Iris pigment epithelial cell (primary cell): ENCODE measurements around the gene SMYD3.
A peak's percentile ranks its signal among the peaks of the same experiment; 100 is the strongest.
"Not testable (repeated sequence)": the region's sequence is repeated elsewhere in the genome, so short reads cannot be mapped to it uniquely, and the experiment has no call there.

Experiments used
- DNase-seq: peaks from one replicate; pipeline ENCODE4 v3.0.0-alpha.2; 2011; ENCODE audit warnings: low read depth

Gene SMYD3

GRCh38 chr1:245953876-245954660 lies 553.0 kb downstream of the SMYD3 start:
- peak; percentile 32 for DNase-seq

GRCh38 chr1:245952383-245953026 lies 554.6 kb downstream of the SMYD3 start:
- no peak for DNase-seq

GRCh38 chr1:245948786-245949185 lies 558.3 kb downstream of the SMYD3 start:
- no peak for DNase-seq

- DNase-seq: no peak
Observed at GRCh38 chr1:245946905-245947304, 560.2 kb downstream of the SMYD3 start.

GRCh38 chr1:245945136-245945535 lies 561.9 kb downstream of the SMYD3 start:
- not testable (repeated sequence) for DNase-seq

- DNase-seq: no peak
Observed at GRCh38 chr1:245942856-245943255, 564.2 kb downstream of the SMYD3 start.

- DNase-seq: not testable (repeated sequence)
Observed at GRCh38 chr1:245941771-245942170, 565.3 kb downstream of the SMYD3 start.

GRCh38 chr1:245939756-245940345 lies 567.2 kb downstream of the SMYD3 start:
- no peak for DNase-seq

GRCh38 chr1:245938046-245938435 lies 569.0 kb downstream of the SMYD3 start:
- no peak for DNase-seq

GRCh38 chr1:245937316-245938045 lies 569.6 kb downstream of the SMYD3 start:
- no peak for DNase-seq

- DNase-seq: no peak
Observed at GRCh38 chr1:245934409-245934808, 572.7 kb downstream of the SMYD3 start.

- no peak for DNase-seq
Observed at GRCh38 chr1:245933431-245934045, 573.5 kb downstream of the SMYD3 start.

GRCh38 chr1:245932302-245932972 lies 574.6 kb downstream of the SMYD3 start:
- no peak for DNase-seq

GRCh38 chr1:245931450-245931849 lies 575.6 kb downstream of the SMYD3 start:
- no peak for DNase-seq

GRCh38 chr1:245929224-245929623 lies 577.9 kb downstream of the SMYD3 start:
- no peak for DNase-seq

GRCh38 chr1:245926888-245927287 lies 580.2 kb downstream of the SMYD3 start:
- no peak for DNase-seq

- no peak for DNase-seq
Observed at GRCh38 chr1:245923215-245923614, 583.9 kb downstream of the SMYD3 start.

- DNase-seq: no peak
Observed at GRCh38 chr1:245921417-245921816, 585.7 kb downstream of the SMYD3 start.

GRCh38 chr1:245917403-245917802 lies 589.7 kb downstream of the SMYD3 start:
- DNase-seq: no peak

GRCh38 chr1:245915841-245916240 lies 591.2 kb downstream of the SMYD3 start:
- no peak for DNase-seq

- no peak for DNase-seq
Observed at GRCh38 chr1:245915406-245915805, 591.7 kb downstream of the SMYD3 start.

- DNase-seq: no peak
Observed at GRCh38 chr1:245908543-245908942, 598.5 kb downstream of the SMYD3 start.
